Neuronal stem cell (in vitro differentiated cells): ENCODE data around the gene KCNK10.

Source experiments
- DNase-seq: peaks from one replicate; pipeline ENCODE4 v3.0.0-alpha.2; 2013; ENCODE audit warnings: low spot score
- H2AFZ ChIP-seq: one replicate; pipeline ENCODE4 v1.6.1; 2013; ENCODE audit warnings: mild to moderate bottlenecking, low read length, inconsistent platforms
- H2AK5ac ChIP-seq: 2 replicates; pipeline ENCODE4 v1.6.1; 2013; ENCODE audit warnings: low read depth, mild to moderate bottlenecking, inconsistent platforms, low read length, moderate library complexity, mixed read lengths
- H2BK120ac ChIP-seq: 2 replicates; pipeline ENCODE4 v1.6.1; 2013; ENCODE audit warnings: low read depth, mild to moderate bottlenecking, inconsistent platforms, low read length, moderate library complexity, mixed read lengths
- H2BK12ac ChIP-seq: one replicate; pipeline ENCODE4 v1.6.1; 2013; ENCODE audit warnings: low read length, inconsistent platforms
- H2BK15ac ChIP-seq: 2 replicates; pipeline ENCODE4 v1.6.1; 2013; ENCODE audit warnings: mild to moderate bottlenecking, low read length, inconsistent platforms, mixed read lengths
- H2BK5ac ChIP-seq: one replicate; pipeline ENCODE4 v1.6.1; 2013; ENCODE audit warnings: inconsistent platforms, mild to moderate bottlenecking, low read length, moderate library complexity
- H3K14ac ChIP-seq: one replicate; pipeline ENCODE4 v1.6.1; 2013; ENCODE audit warnings: low read length, inconsistent platforms
- H3K18ac ChIP-seq: 2 replicates; pipeline ENCODE4 v1.6.1; 2013; ENCODE audit warnings: low read length, inconsistent platforms
- H3K23ac ChIP-seq: 2 replicates; pipeline ENCODE4 v1.6.1; 2013; ENCODE audit warnings: low read depth, mild to moderate bottlenecking, mixed read lengths, low read length, inconsistent platforms; ENCODE audit not compliant: poor library complexity
- H3K27ac ChIP-seq: replicated peaks from 3 replicates; pipeline ENCODE4 v1.5.1; 2013; ENCODE audit warnings: low read length, inconsistent platforms
- H3K27me3 ChIP-seq, 3 experiments: 2 replicates each; pipeline ENCODE4 v1.6.1; 2013; ENCODE audit warnings: low read length in 3 of 3, mild to moderate bottlenecking in 2 of 3, inconsistent platforms in 1 of 3, low read depth in 1 of 3, mixed read lengths in 1 of 3, moderate library complexity in 1 of 3; ENCODE audit not compliant: control insufficient read depth in 3 of 3, insufficient read depth in 3 of 3
- H3K36me3 ChIP-seq, 2 donors: replicated peaks in 1 of 2; 2 replicates each; pipeline ENCODE4 v1.6.1; 2013; ENCODE audit warnings: low read length in 2 of 2; ENCODE audit not compliant: control insufficient read depth in 2 of 2, insufficient read depth in 2 of 2
- H3K4ac ChIP-seq: 2 replicates; pipeline ENCODE4 v1.6.1; 2013; ENCODE audit warnings: inconsistent platforms, mild to moderate bottlenecking, low read length, moderate library complexity
- H3K4me1 ChIP-seq, 2 donors: 1 replicate in 1 of 2; 2 replicates in 1 of 2; pipeline ENCODE4 v1.6.1; 2013; ENCODE audit warnings: low read length in 2 of 2, low read depth in 1 of 2; ENCODE audit not compliant: control insufficient read depth in 2 of 2, insufficient read depth in 1 of 2
- H3K4me2 ChIP-seq: one replicate; pipeline ENCODE4 v1.6.1; 2013; ENCODE audit warnings: mild to moderate bottlenecking, low read length, inconsistent platforms; ENCODE audit not compliant: insufficient read depth, poor library complexity, severe bottlenecking
- H3K4me3 ChIP-seq, 2 donors: 2 replicates each; pipeline ENCODE4 v1.5.1; 2013; ENCODE audit warnings: low read length in 2 of 2, mild to moderate bottlenecking in 2 of 2, inconsistent platforms in 1 of 2, moderate library complexity in 1 of 2
- H3K79me1 ChIP-seq: one replicate; pipeline ENCODE4 v1.6.1; 2013; ENCODE audit warnings: low read depth, mild to moderate bottlenecking, inconsistent platforms, low read length, moderate library complexity
- H3K9ac ChIP-seq: one replicate; pipeline ENCODE4 v1.6.1; 2013; ENCODE audit warnings: mild to moderate bottlenecking, low read depth, low read length, inconsistent platforms; ENCODE audit not compliant: poor library complexity
- H3K9me3 ChIP-seq, 2 donors: replicated peaks in 1 of 2; 2 replicates each; pipeline versions ENCODE3 to v1.6.1; 2013; ENCODE audit warnings: low read length in 2 of 2, mild to moderate bottlenecking in 2 of 2, inconsistent platforms in 1 of 2, low read depth in 1 of 2, mixed read lengths in 1 of 2, moderate library complexity in 1 of 2; ENCODE audit not compliant: control insufficient read depth in 2 of 2, insufficient read depth in 1 of 2
- H4K8ac ChIP-seq: one replicate; pipeline ENCODE4 v1.6.1; 2013; ENCODE audit warnings: low read depth, mild to moderate bottlenecking, inconsistent platforms, low read length, moderate library complexity
- H4K91ac ChIP-seq: one replicate; pipeline ENCODE4 v1.6.1; 2013; ENCODE audit warnings: low read length, low read depth, mild to moderate bottlenecking, inconsistent platforms; ENCODE audit not compliant: poor library complexity
- WGBS, 2 donors: extraction: QIAGEN DNeasy Blood & Tissue Kit; methylation state at CpG; one replicate each; pipeline ENCODE4 v1.1.7; 2013; ENCODE audit warnings: missing lambda C conversion rate in 2 of 2, mixed read lengths in 1 of 2; ENCODE audit not compliant: insufficient read length in 2 of 2, insufficient replicate concordance in 1 of 2; ENCODE audit errors: extremely low coverage in 2 of 2; 5-methylcytosine and 5-hydroxymethylcytosine counted together

Gene KCNK10

DNA sequence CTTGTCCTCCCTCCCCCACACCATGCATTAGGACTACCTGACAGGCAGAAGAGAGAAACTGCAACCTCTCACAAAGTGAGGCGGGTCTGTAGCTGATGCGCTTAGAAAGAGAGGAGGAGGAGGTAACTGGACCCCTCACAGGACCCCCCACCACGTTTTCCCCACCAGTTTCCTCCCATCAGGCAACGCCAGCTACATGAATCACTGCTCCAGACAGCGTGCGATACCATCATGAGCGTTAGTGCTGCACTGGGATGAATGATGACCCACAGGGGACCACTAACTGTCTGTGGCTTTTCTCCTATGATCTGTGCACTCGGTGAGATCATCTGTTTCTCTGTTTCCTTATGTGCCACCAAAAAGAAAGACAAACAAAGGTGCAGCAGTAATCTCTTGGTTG lies 77.7 kb downstream of the KCNK10 start:
- Histone ChIP-seq H2BK15ac (no peak overlapping the region), H3K4me3 (no peak overlapping the region), H3K4ac (no peak overlapping the region), H3K14ac (no peak overlapping the region), H2BK12ac (no peak overlapping the region), H2BK5ac (no peak overlapping the region), H3K27ac (peak overlapping the region; percentile 20), H3K79me1 (no peaks in the 10 kb centered on the region), H3K9me3 (peaks cover 0 to 2% of the 10 kb centered on the region in 2 donors), H2AFZ (no peak overlapping the region), H3K4me1 (peaks cover 0 to 7% of the 10 kb centered on the region in 2 donors), H4K91ac (no peak overlapping the region), H3K36me3 (peaks cover 0 to 3% of the 10 kb centered on the region in 2 donors), H3K27me3 (no peaks in the 10 kb centered on the region), H3K9ac (no peak overlapping the region), H3K18ac (peak overlapping the region; percentile 3), H2BK120ac (no peak overlapping the region), H3K23ac (no peak overlapping the region), H2AK5ac (no peak overlapping the region), H3K4me2 (no peak overlapping the region), H4K8ac (no peak overlapping the region)
- no CpG with 5 or more reads among the region's 8 CpGs for WGBS, 2 donors
- no peak for DNase-seq

GRCh38 chr14:88243946-88244345 lies 79.1 kb downstream of the KCNK10 start:
- H3K79me1 ChIP-seq: no peaks in the 10 kb centered on the region
- peaks cover 0 to 2% of the 10 kb centered on the region in 2 donors for H3K9me3 ChIP-seq
- no peak overlapping the region for H3K27ac ChIP-seq
- no peak overlapping the region for H3K18ac ChIP-seq
- H4K8ac ChIP-seq: no peak overlapping the region
- no peak overlapping the region for H2BK12ac ChIP-seq
- H3K23ac ChIP-seq: no peak overlapping the region
- H3K4me2 ChIP-seq: no peak overlapping the region
- no peak overlapping the region for H3K4ac ChIP-seq
- peaks cover 0 to 7% of the 10 kb centered on the region in 2 donors for H3K4me1 ChIP-seq
- no peak for DNase-seq
- no peak overlapping the region for H2AK5ac ChIP-seq
- WGBS, 2 donors: no CpG with 5 or more reads among the region's 4 CpGs
- H2BK15ac ChIP-seq: no peak overlapping the region
- peaks cover 0 to 8% of the 10 kb centered on the region in 2 donors for H3K36me3 ChIP-seq
- no peak overlapping the region for H2BK120ac ChIP-seq
- H4K91ac ChIP-seq: no peak overlapping the region
- H3K14ac ChIP-seq: no peak overlapping the region
- H3K9ac ChIP-seq: no peak overlapping the region
- H2BK5ac ChIP-seq: no peak overlapping the region
- H3K27me3 ChIP-seq: no peaks in the 10 kb centered on the region
- H2AFZ ChIP-seq: no peak overlapping the region
- H3K4me3 ChIP-seq: no peak overlapping the region

GRCh38 chr14:88242446-88242845 lies 80.6 kb downstream of the KCNK10 start:
- Histone ChIP-seq H3K4me2 (no peak overlapping the region), H2BK120ac (no peak overlapping the region), H2AFZ (no peak overlapping the region), H3K9me3 (peaks cover 0 to 2% of the 10 kb centered on the region in 2 donors), H4K91ac (no peak overlapping the region), H4K8ac (no peak overlapping the region), H3K4me1 (peaks cover 0 to 7% of the 10 kb centered on the region in 2 donors), H3K18ac (no peak overlapping the region), H3K27me3 (no peaks in the 10 kb centered on the region), H3K4ac (no peak overlapping the region), H2BK15ac (no peak overlapping the region), H3K9ac (no peak overlapping the region), H3K4me3 (no peak overlapping the region), H3K27ac (no peak overlapping the region), H3K79me1 (no peaks in the 10 kb centered on the region), H3K36me3 (peaks cover 0 to 12% of the 10 kb centered on the region in 2 donors), H2AK5ac (no peak overlapping the region), H3K14ac (no peak overlapping the region), H3K23ac (no peak overlapping the region), H2BK12ac (no peak overlapping the region), H2BK5ac (no peak overlapping the region)
- no CpG with 5 or more reads among the region's 5 CpGs for WGBS, 2 donors
- DNase-seq: no peak

GRCh38 chr14:88241810-88242209 lies 81.3 kb downstream of the KCNK10 start:
- H3K27ac ChIP-seq: no peak overlapping the region
- H3K4ac ChIP-seq: no peak overlapping the region
- H2AFZ ChIP-seq: no peak overlapping the region
- H3K4me2 ChIP-seq: no peak overlapping the region
- peaks cover 0 to 2% of the 10 kb centered on the region in 2 donors for H3K9me3 ChIP-seq
- no peak overlapping the region for H2BK5ac ChIP-seq
- no peaks in the 10 kb centered on the region for H3K79me1 ChIP-seq
- H2BK15ac ChIP-seq: no peak overlapping the region
- no peaks in the 10 kb centered on the region for H3K27me3 ChIP-seq
- H4K8ac ChIP-seq: no peak overlapping the region
- no peak overlapping the region for H3K9ac ChIP-seq
- no peak overlapping the region for H3K23ac ChIP-seq
- H3K4me1 ChIP-seq: peaks cover 0 to 7% of the 10 kb centered on the region in 2 donors
- no peak overlapping the region for H3K4me3 ChIP-seq
- no peak overlapping the region for H3K18ac ChIP-seq
- H2AK5ac ChIP-seq: no peak overlapping the region
- DNase-seq: no peak
- no peak overlapping the region for H2BK120ac ChIP-seq
- H3K36me3 ChIP-seq: peaks cover 0 to 17% of the 10 kb centered on the region in 2 donors
- H3K14ac ChIP-seq: no peak overlapping the region
- no peak overlapping the region for H4K91ac ChIP-seq
- no CpG with 5 or more reads among the region's 9 CpGs for WGBS, 2 donors
- no peak overlapping the region for H2BK12ac ChIP-seq
